CD4-positive, CD25-positive, alpha-beta regulatory T cell (primary cell): Measurements from ENCODE around the gene OR2D2. TPM values are rescaled to one million over a fixed set of nuclear protein-coding genes. Genes with fewer than 3 reads are reported as not detected.

Experiments used
- ATAC-seq, 2 donors: fragments of 150-1000 bp; cut with Tn5 transposase; one replicate each; pipeline ENCODE4 v1.10.0; 2021; ENCODE audit warnings: low read depth in 2 of 2, moderate number of reproducible peaks in 2 of 2, moderate library complexity in 1 of 2
- DNase-seq, 3 donors: peaks; one replicate each; pipeline versions ENCODE4 v3.0.0 to v3.0.0-alpha.2; 2012 to 2022; ENCODE audit warnings: mixed read lengths in 1 of 3
- H3K27ac ChIP-seq: one replicate; pipeline ENCODE4 v1.7.0; 2013; ENCODE audit warnings: mild to moderate bottlenecking, low read length; ENCODE audit not compliant: insufficient read depth, poor library complexity, severe bottlenecking
- H3K27me3 ChIP-seq: one replicate; pipeline ENCODE4 v1.7.0; 2013; ENCODE audit warnings: low read length; ENCODE audit not compliant: control insufficient read depth, insufficient read depth
- H3K36me3 ChIP-seq: one replicate; pipeline ENCODE4 v1.7.0; 2013; ENCODE audit warnings: mild to moderate bottlenecking, low read length, moderate library complexity; ENCODE audit not compliant: control insufficient read depth, insufficient read depth
- H3K4me1 ChIP-seq: 2 replicates; pipeline ENCODE4 v1.7.0; 2013; ENCODE audit warnings: mild to moderate bottlenecking, low read length; ENCODE audit not compliant: insufficient read depth, control insufficient read depth, poor library complexity, severe bottlenecking
- H3K4me3 ChIP-seq: one replicate; pipeline ENCODE4 v1.7.0; 2013; ENCODE audit warnings: low read depth, mild to moderate bottlenecking, low read length, moderate library complexity
- H3K9me3 ChIP-seq, 2 experiments: 1 replicate in 1 of 2; 2 replicates in 1 of 2; pipeline ENCODE4 v1.7.0; 2013; ENCODE audit warnings: low read length in 2 of 2, mild to moderate bottlenecking in 1 of 2, moderate library complexity in 1 of 2; ENCODE audit not compliant: control insufficient read depth in 2 of 2
- H3K27ac Mint-ChIP-seq, 3 donors: one replicate each; pipeline ENCODE4 v1.8.0; 2020 to 2022; ENCODE audit warnings: mild to moderate bottlenecking in 3 of 3, mixed read lengths in 3 of 3, moderate library complexity in 2 of 3
- H3K27me3 Mint-ChIP-seq: one replicate; pipeline ENCODE4 v1.8.0; 2022; ENCODE audit warnings: mild to moderate bottlenecking, mixed read lengths
- H3K36me3 Mint-ChIP-seq: one replicate; pipeline ENCODE4 v1.8.0; 2020; ENCODE audit warnings: mixed read lengths
- H3K4me1 Mint-ChIP-seq, 4 donors: one replicate each; pipeline ENCODE4 v1.8.0; 2020 to 2022; ENCODE audit warnings: mixed read lengths in 4 of 4, mild to moderate bottlenecking in 1 of 4
- H3K4me3 Mint-ChIP-seq, 4 donors: one replicate each; pipeline ENCODE4 v1.8.0; 2020 to 2022; ENCODE audit warnings: mild to moderate bottlenecking in 4 of 4, mixed read lengths in 4 of 4, moderate library complexity in 3 of 4
- H3K9me3 Mint-ChIP-seq, 7 donors: one replicate each; pipeline ENCODE4 v1.8.0; 2020 to 2022; ENCODE audit warnings: mixed read lengths in 7 of 7, mild to moderate bottlenecking in 3 of 7, moderate library complexity in 2 of 7
- polyA plus RNA-seq, 4 donors: library from polyadenylated mRNA; unstranded; fragments of 300-500 nt; fragmentation: Illumina TruSeq; gene quantifications; one replicate each; pipeline ENCODE4 v1.2.3, GENCODE V29; 2021
- total RNA-seq: library from RNA; stranded (reverse); gene quantifications from one replicate; pipeline ENCODE4 v1.2.3, GENCODE V29; 2022

The OR2D2 gene, protein sequence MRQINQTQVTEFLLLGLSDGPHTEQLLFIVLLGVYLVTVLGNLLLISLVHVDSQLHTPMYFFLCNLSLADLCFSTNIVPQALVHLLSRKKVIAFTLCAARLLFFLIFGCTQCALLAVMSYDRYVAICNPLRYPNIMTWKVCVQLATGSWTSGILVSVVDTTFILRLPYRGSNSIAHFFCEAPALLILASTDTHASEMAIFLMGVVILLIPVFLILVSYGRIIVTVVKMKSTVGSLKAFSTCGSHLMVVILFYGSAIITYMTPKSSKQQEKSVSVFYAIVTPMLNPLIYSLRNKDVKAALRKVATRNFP
- total RNA-seq (not detected), polyA plus RNA-seq (not detected)

DNA sequence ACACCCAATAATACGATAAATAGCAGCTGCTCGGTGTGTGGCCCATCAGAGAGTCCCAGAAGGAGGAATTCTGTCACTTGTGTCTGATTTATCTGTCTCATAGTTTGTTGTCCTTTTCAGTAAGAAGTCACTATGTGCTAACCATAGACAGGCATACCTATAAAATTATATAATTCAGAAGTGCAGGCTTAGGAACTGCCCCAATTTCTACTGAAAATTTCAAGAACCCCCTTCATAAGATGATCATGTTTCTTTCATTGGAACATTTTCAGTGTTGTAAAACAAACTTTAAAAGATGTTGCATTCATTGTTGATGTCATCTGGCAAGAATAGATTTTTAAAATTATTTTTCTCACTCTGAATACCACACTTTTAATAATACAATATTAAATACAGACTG is at the start of gene OR2D2:
TSS of gene OR2D2 (minus strand) at position 101 of the 400 bp plus-strand sequence. CDS start at position 101, 0 bp downstream.
- DNase-seq: no peak
- Histone ChIP-seq H3K27ac (no peak within 1 kb of the TSS), H3K4me1 (no peaks in the 10 kb centered on the region), H3K36me3 (no peaks in the 10 kb centered on the region), H3K27me3 (peaks cover 6% of the 10 kb centered on the region), H3K9me3 (no peaks in the 10 kb centered on the region), H3K4me3 (no peak within 1 kb of the TSS)
- H3K36me3 Mint-ChIP-seq: no peaks in the 10 kb centered on the region
- peaks cover 6% of the 10 kb centered on the region for H3K27me3 Mint-ChIP-seq
- no peak within 1 kb of the TSS for H3K4me3 Mint-ChIP-seq
- no peak within 1 kb of the TSS for H3K27ac Mint-ChIP-seq
- H3K9me3 Mint-ChIP-seq: peaks cover 0 to 5% (median 0%) of the 10 kb centered on the region in 7 donors
- no peaks in the 10 kb centered on the region for H3K4me1 Mint-ChIP-seq
- ATAC-seq: no peak

DNA sequence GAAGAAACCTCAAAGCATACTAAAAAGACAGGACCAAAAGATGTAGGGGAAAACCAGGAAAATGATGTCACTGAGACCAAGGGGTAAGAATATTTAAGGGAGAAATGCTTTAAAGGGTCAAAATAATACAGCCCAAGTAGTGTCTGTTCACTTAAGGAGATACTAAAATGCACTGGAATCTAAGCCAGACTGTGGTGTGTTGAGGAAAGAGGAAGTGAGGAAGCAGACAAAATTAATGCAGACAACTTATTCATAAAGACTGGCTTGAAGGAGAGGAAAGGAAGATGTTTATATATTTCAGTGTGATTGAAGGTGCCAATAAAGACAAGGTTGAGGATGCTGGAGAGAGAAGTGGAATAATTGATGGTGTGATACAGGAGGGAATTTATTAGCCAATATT is 49.7 kb upstream of the OR2D2 start:
- Histone ChIP-seq H3K4me1 (no peaks in the 10 kb centered on the region), H3K27ac (no peak overlapping the region), H3K4me3 (no peak overlapping the region), H3K36me3 (no peaks in the 10 kb centered on the region), H3K27me3 (no peaks in the 10 kb centered on the region), H3K9me3 (no peaks in the 10 kb centered on the region)
- H3K36me3 Mint-ChIP-seq: no peaks in the 10 kb centered on the region
- ATAC-seq (no peak), DNase-seq (no peak)
- H3K9me3 Mint-ChIP-seq: no peaks in the 10 kb centered on the region
- no peaks in the 10 kb centered on the region for H3K27me3 Mint-ChIP-seq
- H3K4me3 Mint-ChIP-seq: no peak overlapping the region
- no peak overlapping the region for H3K27ac Mint-ChIP-seq
- no peaks in the 10 kb centered on the region for H3K4me1 Mint-ChIP-seq

DNA sequence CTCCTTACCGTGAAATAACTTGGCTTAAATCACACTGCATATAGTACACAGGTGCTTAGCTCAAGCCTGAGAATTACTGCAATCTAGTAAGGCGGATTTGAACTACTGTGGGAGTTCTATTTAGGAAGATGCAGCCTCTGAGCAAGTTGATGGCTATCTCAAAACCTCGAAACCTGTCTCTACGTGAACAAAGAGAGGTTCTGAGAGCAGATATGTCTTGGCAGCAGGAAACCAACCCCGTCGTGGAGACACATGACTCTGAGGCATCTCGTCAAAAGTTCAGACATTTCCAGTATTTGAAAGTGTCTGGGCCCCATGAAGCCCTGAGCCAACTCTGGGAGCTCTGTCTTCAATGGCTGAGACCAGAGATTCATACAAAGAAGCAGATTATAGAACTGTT is 39.8 kb upstream of the OR2D2 start:
- Mint-ChIP-seq H3K4me1 (peaks cover 0 to 6% (median 0%) of the 10 kb centered on the region in 4 donors), H3K9me3 (peaks cover 0 to 4% (median 0%) of the 10 kb centered on the region in 7 donors), H3K27me3 (peaks cover 28% of the 10 kb centered on the region), H3K4me3 (no peak overlapping the region), H3K36me3 (no peaks in the 10 kb centered on the region), H3K27ac (peak overlapping the region in 1 of 3 donors; percentile 10)
- H3K4me3 ChIP-seq: no peak overlapping the region
- peaks cover 6% of the 10 kb centered on the region for H3K4me1 ChIP-seq
- DNase-seq: no peak
- no peak for ATAC-seq
- no peak overlapping the region for H3K27ac ChIP-seq
- H3K9me3 ChIP-seq: no peaks in the 10 kb centered on the region
- H3K36me3 ChIP-seq: no peaks in the 10 kb centered on the region
- peaks cover 8% of the 10 kb centered on the region for H3K27me3 ChIP-seq

DNA sequence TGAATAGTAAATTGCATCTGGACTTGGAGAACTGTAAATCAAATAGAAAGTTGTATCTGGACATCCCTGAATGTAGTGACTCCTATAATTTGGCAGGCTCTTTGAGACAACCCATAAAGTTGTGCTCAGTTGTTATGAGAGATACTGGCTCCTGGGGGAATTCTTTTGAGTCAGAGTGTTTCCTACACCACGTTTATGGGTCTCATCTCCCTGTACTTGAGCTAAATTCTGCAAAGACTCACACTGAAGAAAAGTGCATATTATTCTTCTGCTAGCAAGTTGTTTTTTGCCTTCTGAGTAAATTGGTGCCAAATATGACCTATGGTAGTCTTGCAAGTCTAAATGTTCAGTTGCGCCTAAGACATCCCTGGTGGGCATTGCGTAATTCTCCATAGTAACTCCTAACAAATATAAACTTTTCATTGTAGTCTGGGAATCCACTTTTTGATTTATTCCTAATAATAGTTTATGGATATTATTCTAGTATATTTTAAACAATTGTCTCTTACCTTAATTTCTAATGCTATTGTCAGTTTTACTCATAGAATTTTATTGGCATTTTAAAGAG is 38.9 kb upstream of the OR2D2 start:
- ATAC-seq (no peak), DNase-seq (no peak)
- Mint-ChIP-seq H3K27ac (no peak overlapping the region), H3K27me3 (peaks cover 37% of the 10 kb centered on the region), H3K9me3 (peaks cover 0 to 4% (median 0%) of the 10 kb centered on the region in 7 donors), H3K4me3 (no peak overlapping the region), H3K4me1 (peaks cover 0 to 13% (median 0%) of the 10 kb centered on the region in 4 donors), H3K36me3 (no peaks in the 10 kb centered on the region)
- no peaks in the 10 kb centered on the region for H3K36me3 ChIP-seq
- no peak overlapping the region for H3K4me3 ChIP-seq
- H3K4me1 ChIP-seq: peaks cover 14% of the 10 kb centered on the region
- H3K27me3 ChIP-seq: peaks cover 10% of the 10 kb centered on the region
- H3K9me3 ChIP-seq: no peaks in the 10 kb centered on the region
- H3K27ac ChIP-seq: no peak overlapping the region

DNA sequence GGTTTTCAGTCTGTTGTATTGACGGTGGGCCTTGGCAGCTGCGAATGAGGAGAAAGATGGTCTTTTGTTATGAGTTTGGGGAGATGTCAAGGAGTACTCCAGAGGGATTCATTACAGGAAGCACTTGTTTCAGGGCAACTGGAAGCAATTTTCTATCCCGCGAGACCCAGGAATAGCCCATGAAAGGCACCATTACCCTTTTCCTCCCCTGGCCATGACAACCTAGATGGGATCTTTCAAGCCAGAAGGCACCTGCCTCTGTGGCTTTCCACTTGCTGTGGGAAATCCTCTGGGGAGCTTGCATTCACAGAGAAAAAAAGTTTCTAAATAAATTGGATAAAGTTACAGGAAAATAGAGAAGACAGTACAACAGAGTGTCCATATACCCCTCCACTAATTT is 36.6 kb upstream of the OR2D2 start:
- Histone ChIP-seq H3K27ac (no peak overlapping the region), H3K27me3 (peaks cover 16% of the 10 kb centered on the region), H3K4me1 (peaks cover 15% of the 10 kb centered on the region), H3K36me3 (no peaks in the 10 kb centered on the region), H3K4me3 (no peak overlapping the region), H3K9me3 (no peaks in the 10 kb centered on the region)
- Mint-ChIP-seq H3K36me3 (no peaks in the 10 kb centered on the region), H3K4me1 (peaks cover 0 to 18% (median 4%) of the 10 kb centered on the region in 4 donors), H3K27ac (no peak overlapping the region), H3K9me3 (peaks cover 0 to 3% (median 0%) of the 10 kb centered on the region in 7 donors), H3K4me3 (no peak overlapping the region), H3K27me3 (peaks cover 37% of the 10 kb centered on the region)
- ATAC-seq (no peak), DNase-seq (no peak)

DNA sequence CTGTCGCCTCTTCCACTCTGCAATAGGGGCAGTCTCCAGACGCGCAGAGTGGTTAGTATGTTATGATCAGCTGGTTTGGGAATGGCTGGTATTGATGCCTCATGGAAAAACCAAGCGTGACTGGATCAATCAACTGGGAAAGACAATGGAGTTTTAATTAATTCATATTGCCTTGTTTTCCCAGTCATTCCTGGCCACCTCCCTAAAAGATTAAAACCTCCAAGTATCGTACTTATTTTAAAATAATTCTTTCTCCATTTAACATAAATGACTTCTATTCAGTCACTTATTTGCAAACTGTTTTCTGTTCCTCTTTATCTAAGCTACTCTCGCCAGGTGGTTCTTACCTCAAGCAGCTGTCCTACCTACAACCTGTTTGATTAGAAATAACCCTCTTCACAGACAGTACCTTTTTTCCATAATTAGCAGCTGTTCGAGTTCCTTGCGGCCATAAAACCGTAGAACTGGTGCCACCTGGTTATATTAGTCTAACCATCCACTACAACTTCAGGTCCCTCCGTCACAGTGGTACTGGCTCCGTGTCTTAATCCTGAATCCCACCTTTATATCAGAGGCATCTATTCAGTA is 34.8 kb upstream of the OR2D2 start:
- Mint-ChIP-seq H3K9me3 (peaks cover 0 to 3% (median 0%) of the 10 kb centered on the region in 7 donors), H3K27ac (no peak overlapping the region), H3K27me3 (peaks cover 34% of the 10 kb centered on the region), H3K36me3 (no peaks in the 10 kb centered on the region), H3K4me1 (peaks cover 0 to 18% (median 4%) of the 10 kb centered on the region in 4 donors), H3K4me3 (peak overlapping the region in 1 of 4 donors; percentile 82)
- Histone ChIP-seq H3K4me3 (peak overlapping the region; percentile 66), H3K9me3 (no peaks in the 10 kb centered on the region), H3K27me3 (peaks cover 16% of the 10 kb centered on the region), H3K27ac (no peak overlapping the region), H3K36me3 (no peaks in the 10 kb centered on the region), H3K4me1 (peaks cover 15% of the 10 kb centered on the region)
- no peak for ATAC-seq
- DNase-seq: no peak

DNA sequence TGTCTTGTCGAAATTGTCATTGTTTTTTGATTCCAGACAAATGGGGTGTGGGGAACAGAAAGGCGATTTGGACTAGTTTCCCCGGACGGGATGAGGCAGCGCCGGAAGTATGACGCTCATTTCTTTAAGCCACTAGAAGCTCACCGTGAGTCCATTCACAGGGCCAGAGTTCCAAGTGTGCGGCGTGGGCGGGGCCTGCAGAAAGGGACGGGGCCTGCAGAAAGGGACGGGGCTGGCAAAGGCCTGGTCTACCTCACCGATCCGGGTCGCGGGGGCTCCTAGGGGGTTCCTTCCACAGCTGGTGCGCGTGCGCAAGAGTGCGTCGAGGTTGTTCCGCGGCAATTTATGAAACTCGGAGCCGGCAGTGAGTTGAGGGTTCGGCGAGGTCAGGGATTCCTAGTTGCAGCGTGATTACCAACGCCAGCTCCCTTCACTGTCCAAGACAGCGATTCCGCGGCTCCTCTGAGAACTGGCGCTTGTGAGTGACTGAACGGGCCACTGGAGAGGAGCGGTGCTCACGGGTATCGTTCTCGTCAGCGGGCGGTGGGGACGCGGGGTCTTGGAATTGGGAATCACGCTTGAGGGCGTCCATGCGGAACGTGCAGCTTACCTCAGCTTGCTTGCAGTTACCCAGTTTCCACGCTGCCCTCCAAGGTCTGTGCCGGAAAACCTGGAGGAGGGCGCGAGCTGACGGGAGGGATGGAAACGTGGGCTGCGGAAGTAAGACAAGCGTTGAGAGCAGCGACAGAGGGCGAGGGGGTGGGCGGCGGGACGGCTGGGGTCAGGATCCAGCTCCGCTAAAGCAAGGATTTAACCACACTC is 34.1 kb upstream of the OR2D2 start, which contains the start of gene ZNF215:
TSS of gene ZNF215 (plus strand) at position 219 of the 822 bp plus-strand sequence. CDS start 5,847 bp downstream, outside the sequence.
- DNase-seq (peak; percentile 5 to 18 (median 9)), ATAC-seq (peak in 1 of 2 donors; percentile 26)
- Mint-ChIP-seq H3K27me3 (peaks cover 34% of the 10 kb centered on the region), H3K36me3 (no peaks in the 10 kb centered on the region), H3K4me1 (peaks cover 0 to 18% (median 4%) of the 10 kb centered on the region in 4 donors), H3K4me3 (peak within 1 kb of the TSS in 2 of 4 donors; percentile 64 to 82), H3K9me3 (peaks cover 0 to 3% (median 0%) of the 10 kb centered on the region in 7 donors), H3K27ac (no peak within 1 kb of the TSS)
- Histone ChIP-seq H3K36me3 (no peaks in the 10 kb centered on the region), H3K4me1 (peaks cover 15% of the 10 kb centered on the region), H3K9me3 (no peaks in the 10 kb centered on the region), H3K4me3 (peak within 1 kb of the TSS; percentile 66), H3K27ac (no peak within 1 kb of the TSS), H3K27me3 (peaks cover 16% of the 10 kb centered on the region)
